HG02610 (cell line): ENCODE measurements around the gene NUP85.
A peak's percentile ranks its signal among the peaks of the same experiment; 100 is the strongest.
"Not testable (repeated sequence)": the region's sequence is repeated elsewhere in the genome, so short reads cannot be mapped to it uniquely, and the experiment has no call there.

Experiments used
- ATAC-seq: cut with Tn5 transposase; IDR thresholded peaks from one replicate; pipeline ENCODE4 v1.9.1; 2021; ENCODE audit warnings: mild to moderate bottlenecking, moderate library complexity; ENCODE audit not compliant: unreplicated experiment

Gene NUP85

DNA sequence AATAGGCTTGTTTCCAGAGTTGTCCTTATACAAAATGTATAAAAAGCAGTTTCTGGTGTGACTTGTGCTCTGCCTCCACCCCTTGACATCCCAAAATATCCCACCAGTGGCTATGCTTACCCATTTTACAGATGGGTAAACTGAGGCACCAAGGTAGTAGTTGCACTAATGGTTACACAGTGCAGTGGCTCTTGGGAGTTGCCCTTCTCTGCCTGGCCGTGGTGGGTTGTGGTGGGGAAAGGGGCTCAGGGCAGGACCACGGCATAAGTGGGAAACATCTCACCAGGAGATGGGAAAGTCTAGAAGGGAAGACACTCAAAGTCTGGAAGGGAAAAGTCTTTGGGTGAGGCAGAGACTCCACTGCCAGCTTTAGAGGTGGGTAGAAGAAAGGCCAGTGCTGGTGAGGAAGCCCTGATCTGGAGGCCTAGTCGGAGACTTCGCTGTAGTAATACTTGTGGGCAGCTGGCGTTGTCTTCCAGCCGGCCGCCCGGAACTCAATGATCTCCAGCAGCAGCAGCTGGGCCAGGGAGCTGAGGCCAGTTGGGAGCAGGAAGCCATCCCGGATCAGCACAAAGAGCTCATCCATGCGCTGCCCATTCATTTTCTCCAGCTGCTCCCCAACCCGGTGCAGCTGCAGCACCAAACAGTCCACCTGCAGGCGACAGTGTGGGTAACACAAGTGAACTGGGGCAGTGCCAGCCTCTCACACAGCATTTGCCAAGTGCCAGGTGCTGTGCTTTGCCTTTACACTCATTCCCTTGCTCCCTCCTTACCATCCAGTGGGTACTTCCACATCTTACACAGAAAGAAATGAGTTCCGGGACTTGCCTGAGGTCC lies 61.1 kb downstream of the NUP85 start:
- no peak for ATAC-seq

DNA sequence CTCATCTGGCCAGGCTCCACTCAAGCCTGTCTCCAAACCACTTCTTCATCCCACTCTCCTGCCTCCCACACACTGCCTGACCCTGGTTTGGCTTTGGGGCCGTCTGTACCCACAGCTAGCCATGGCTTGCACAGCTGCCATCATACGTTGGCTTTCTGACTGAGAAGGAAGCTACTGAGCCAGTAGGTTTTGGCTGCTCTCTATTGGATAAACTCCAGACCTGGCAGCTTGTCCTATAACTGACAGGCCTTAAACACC lies 61.6 kb downstream of the NUP85 start:
- ATAC-seq = no peak

- ATAC-seq = no peak
Measured at GRCh38 chr17:75267411-75268232, 62.1 kb downstream of the NUP85 start.

DNA sequence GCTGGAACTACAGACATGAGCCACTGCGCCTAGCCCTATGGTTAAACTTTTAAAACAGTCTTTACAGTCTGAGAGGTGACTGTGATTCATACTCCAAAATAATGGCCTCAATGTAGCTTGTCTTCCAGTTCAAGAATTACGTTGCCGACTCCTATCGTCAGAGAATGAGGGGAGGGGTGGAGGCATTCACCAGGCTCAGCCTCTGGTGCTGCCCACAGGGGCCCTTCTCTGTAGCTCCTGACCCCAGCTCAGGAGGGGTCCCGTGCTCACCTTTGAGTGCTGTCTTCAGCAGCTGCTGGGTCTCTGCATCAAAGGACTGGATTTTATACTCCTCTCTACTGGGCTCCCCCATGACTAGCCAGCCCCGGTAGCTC lies 64.4 kb downstream of the NUP85 start:
- ATAC-seq = no peak

DNA sequence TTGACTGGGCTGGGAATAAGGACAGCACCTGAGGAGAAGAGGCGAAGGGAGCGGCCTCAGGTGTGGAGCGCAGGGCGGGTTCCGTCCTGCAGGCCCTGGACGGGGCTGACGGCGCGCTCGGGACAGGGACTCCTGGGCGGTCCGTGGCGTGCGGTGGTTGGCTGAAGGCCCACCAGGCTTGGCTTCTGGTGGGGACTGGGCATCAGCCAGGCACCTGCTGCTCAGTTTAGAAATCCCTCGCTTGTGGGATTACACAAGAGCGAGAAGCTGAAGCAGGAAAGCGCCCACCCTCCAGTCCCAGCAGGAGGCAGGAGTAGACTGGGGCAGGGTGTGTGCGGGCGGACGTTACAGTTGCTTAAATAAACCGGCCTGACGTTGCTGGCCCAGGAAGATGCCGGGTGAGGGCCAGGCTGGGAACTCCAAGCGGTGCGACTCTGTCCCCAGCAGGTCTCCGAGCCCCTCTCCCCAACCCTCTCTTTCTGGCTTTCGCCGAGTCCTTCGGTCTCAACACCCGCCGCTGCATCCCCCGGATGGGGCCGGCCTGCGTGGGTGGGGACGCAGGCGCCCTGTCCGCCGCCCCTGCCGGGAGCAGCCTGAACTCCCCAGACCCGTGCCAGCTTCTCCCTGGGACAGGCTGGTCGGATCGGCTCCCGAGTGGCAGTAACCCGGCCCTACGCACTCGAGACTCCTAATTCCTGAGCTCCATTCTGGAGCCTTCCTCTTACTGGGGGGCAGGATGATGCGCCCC lies 64.9 kb downstream of the NUP85 start:
- peak; percentile 32 for ATAC-seq

DNA sequence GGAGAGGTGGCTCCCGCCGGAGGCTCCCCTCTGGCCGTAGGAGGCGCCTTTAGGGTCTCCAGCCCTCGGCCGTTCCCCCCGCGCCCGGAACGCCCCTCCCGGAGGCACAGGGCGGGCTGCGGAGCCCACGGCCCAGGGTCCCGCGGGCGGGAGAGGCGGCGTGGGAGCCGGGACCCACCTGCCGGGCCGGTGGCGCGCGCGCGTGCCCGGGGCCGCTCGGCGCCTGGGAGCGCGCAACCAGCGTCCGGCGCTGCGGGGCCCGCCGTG lies 65.4 kb downstream of the NUP85 start, which contains the start of gene MIF4GD:
TSS of gene MIF4GD (minus strand) at position 266 of the 267 bp plus-strand sequence. CDS start 1,036 bp downstream, outside the sequence.
- ATAC-seq = no peak

DNA sequence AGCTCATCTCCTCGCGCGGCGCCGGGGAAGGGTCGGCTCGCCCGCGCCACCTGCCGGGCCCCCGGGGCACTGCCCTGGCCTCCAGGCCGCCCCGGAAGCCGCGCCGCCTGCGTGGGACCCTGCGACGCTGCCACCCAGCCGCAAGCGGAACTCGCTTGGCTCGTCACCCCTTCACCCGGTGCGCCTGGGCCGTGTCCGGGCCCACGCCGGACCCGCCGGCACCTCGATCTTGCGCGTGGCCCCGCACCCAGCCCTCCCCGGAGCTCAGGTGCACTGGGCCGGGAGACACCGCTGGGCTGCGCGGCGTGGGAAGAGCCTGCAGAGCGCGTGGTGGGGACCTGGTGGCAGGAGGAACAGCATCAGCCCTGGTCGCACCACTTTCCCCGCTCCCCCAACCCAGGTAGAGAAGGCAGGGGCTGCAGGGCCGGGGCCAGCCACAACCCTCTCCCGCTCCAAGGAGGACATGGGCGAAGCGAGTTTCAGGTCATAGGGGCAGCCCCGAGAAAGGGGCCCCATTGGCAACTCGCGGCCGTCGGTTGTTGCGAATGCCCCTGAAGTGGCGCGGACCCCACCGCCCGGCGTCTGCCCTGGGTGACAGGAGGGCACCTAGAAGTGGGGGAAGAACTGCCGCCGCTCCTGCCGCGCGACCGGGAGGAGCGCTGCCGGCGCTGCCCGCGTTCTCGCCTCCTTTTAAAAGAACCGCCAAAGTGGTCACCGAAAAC lies 65.9 kb downstream of the NUP85 start:
- peak; percentile 60 for ATAC-seq

GRCh38 chr17:75271955-75272847 lies 66.7 kb downstream of the NUP85 start:
- no peak for ATAC-seq

- ATAC-seq = no peak
Measured at GRCh38 chr17:75272848-75273184, 67.3 kb downstream of the NUP85 start.

- ATAC-seq = no peak
Measured at GRCh38 chr17:75273977-75274708, 68.7 kb downstream of the NUP85 start.

DNA sequence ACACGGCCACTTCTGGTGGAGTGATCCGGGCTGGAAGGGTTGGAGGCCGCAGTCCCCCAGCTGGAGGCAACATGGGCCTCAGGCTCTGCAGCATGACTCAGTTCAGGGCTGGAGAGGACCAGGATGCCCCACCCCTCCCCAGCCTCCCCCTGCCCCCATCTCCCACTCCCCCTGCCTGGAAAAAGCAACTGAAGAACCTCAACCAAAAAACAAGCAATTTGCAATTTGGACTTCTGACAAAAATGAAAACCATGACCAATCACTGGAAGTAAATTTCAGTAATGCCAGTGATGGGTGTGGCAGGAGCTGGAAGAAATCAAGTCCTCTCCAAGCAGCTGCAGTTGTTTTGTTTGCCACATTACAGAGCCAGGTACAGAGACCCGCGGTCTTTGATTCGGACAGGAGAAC lies 72.2 kb downstream of the NUP85 start:
- ATAC-seq = no peak

DNA sequence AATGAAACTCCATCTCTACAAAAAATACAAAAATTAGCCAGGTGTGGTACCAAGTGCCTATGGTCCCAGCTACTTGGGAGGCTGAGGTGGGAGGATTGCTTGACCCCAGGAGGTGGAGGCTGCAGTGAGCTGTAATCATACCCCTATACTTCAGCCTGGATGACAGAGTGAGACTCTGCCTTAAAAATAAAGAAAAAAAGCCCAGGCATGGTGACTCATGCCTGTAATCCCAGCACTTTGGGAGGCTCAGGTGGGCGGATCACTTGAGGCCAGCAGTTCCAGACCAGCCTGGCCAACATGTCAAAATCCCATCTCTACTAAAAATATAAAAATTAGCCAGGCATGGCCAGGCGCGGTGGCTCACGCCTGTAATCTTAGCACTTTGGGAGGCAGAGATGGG lies 74.7 kb downstream of the NUP85 start:
- not testable (repeated sequence) for ATAC-seq

- ATAC-seq = no peak
Measured at GRCh38 chr17:75285123-75285522, 79.6 kb downstream of the NUP85 start.
